ENCODE measurements around the gene JAK1.

GRCh38 chr1:64983110-64983509 lies 16.8 kb upstream of the JAK1 start:
- TF ChIP-seq GATA2 (IDR thresholded peaks at IDR 0.05; ENCODE audit: low read depth, low read length) (peak; percentile 19; the same call in 1 of the 2 replicates), GATA3 (IDR thresholded peaks at IDR 0.05; ENCODE audit: low read depth, low read length) (no peak)

Measured in SH-SY5Y (cell line).